Stimulated activated CD4-positive, alpha-beta T cell treated with anti-CD3 and anti-CD28 coated beads, TNF-alpha, amount 100 ng/mL, for 24 hours (primary cell): ENCODE results near the gene NAMPT.
"Not testable (repeated sequence)": the region's sequence is repeated elsewhere in the genome, so short reads cannot be mapped to it uniquely, and the experiment has no call there.

Source experiments
- DNase-seq, 3 experiments: peaks; one replicate each; pipeline ENCODE4 v3.0.0-alpha.2; 2020; ENCODE audit warnings: low read depth in 3 of 3

NAMPT gene

DNA sequence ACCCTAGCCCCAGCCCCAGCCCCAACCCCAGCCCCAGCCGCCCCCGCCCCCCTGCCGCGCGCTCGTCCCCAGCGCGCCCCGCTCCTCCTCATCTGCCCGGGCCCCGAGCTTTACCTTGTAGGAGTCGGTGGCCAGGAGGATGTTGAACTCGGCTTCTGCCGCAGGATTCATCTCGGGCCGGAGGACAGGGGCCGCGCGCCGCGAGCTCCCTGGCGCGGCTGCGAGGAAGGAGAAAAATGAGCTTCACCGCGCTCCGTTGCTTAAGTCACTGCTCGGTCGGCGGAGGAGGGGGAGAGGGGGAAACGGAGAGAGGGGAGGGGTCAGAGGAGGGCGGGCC lies at the start of gene NAMPT:
NAMPT (minus strand) TSS at position 270 of the 337 bp plus-strand sequence; CDS start at position 171, 99 bp downstream.
- no peak for DNase-seq

DNA sequence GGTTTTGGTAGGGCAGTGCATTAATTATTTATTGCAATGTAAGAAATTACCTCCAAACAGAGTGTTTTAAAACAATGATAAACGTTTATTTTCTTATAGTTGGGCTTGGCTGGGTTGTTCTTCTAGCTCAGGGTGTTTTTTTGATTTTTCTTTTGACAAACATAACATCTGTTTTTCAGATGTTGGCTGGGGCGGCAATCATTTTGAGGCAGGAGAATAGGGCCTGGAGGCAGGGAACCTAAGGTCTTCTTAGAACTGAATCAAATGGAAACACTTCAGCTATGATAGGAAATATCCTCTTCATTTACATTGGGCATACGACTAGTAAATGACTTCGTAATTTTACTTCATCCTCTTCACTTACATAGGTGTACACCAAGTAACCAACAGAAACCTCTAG lies 47.4 kb upstream of the NAMPT start:
- no peak for DNase-seq

GRCh38 chr7:106331441-106332175 lies 46.8 kb upstream of the NAMPT start:
- no peak for DNase-seq

- no peak for DNase-seq
Observed at GRCh38 chr7:106329971-106330733, 45.4 kb upstream of the NAMPT start.

DNA sequence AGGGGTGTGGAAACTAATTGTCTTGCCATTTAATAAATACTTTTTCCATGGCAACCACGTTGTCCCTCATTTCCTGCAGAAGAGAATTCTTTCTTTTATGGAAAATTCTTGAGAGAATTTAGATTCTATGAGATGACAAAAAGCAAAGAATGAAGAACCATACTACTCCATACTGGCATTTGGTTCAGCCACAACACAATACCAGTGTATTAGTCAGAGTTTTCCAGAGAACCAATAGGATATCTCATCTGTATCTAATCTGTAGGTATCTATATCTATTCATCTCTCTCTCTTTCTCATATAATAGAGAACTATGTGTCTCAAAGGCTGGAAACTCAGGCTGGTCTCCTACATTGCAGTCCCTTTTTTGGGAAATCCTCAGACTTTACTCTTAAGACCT lies 44.6 kb upstream of the NAMPT start:
- no peak for DNase-seq

DNA sequence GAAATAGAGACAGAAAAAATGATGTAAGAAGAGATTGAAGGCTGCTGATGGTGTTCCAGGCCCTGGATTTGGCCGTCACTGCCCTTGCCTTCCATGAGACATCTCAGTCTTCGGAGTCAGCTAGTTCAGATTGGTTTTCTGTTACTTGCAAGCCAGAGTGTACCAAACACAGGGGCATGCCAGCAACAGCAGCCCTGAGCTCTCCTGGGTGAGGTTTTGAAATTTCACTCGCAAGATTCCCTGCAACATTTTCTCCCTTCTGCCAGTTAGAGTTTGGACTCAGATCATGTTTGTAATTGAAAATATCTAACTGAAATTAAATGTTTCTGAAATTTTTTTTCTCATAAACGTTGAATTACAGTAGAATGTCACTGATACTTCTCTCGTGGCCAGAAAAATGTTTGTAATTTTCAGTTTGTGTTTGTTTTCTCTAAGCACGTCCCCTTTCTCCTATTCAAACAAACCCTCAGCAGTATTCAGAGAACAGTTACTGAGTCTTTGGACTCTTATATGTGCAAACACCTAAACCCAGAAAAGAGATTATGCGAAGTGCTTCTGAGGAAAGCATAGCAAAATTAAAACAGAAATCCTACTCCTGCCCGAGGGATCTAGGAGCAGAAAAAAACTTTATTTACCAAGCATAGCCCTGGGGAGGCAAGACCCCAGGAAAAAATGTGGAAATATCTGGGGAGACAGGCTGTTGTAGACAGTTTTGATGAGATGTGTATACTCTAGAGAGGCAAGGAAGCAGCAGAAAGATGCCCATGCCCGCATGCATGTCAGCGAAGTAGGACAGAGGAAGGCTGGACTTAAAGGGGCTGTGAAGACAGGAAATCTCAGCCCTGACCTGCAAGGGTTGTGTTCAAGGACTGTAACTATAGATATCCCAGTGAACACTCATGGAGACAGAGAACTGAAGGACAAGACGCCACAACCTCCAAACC lies 43.0 kb upstream of the NAMPT start:
- DNase-seq: no peak

DNA sequence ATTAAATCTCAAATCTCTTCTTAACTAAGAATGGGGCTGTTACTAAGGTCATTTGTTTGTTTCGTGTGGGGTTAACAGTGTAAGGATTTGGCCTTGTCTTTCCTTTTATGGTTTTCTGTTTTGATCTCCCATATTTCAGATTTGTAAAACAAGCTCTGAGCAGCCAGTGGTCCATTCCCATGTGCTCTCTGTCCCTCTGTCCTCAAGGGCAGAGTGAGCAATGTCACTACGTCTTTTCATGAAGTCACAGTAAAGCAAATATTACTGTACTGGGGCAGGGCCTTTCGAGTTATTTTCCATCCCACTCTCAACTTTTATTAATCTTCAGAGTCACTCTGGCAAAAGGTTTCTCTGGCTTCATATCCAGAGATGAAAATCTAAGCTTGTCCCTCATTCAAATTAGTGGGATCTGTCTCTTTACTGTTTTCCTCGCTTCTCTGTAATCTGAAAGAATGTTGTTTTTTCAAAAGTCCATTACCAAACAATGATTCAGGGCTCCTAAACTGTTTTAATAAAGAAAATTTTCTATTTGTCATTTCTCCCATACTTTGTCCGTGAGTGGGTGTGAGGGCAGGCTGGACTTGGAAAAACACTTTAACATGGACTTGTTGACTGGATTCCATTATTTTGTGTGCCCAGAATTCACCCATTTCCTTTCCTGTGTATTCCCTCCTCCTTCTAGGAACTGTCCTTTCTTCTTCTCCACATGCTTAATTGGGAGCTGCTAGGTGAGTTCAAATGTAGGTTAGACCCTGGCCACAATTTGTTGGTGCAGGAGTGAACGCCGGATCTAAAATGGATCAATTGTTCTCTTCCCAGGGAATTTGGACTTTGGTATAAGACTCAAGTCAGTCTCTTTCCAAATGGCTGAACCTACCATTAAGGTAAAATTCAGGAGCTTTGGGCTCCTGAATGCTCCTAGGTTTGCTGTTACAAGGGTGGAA lies 42.1 kb upstream of the NAMPT start:
- DNase-seq: no peak

- not testable (repeated sequence) for DNase-seq
Observed at GRCh38 chr7:106324509-106324908, 39.7 kb upstream of the NAMPT start.

GRCh38 chr7:106320254-106320770 lies 35.5 kb upstream of the NAMPT start:
- DNase-seq: not testable (repeated sequence)

DNA sequence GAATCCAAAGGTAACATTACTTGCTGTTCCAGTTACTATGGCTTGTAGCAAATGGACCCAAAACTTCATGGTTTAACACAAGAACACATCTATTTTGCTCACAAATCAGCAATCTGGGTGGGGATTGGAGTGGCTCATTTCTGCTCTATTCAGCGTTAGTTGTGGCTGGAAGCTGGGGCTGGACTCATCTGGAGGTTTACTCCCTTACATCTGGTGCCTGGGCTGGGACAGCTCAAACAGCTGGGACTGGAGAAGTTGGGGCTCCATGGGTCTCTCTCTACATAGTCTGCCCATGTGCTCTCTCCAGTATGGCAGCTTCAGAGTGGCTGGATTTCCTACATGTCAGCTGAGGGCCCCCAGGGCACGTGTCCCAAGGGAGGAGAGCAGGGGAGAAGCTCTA lies 33.7 kb upstream of the NAMPT start:
- no peak for DNase-seq

GRCh38 chr7:106317971-106318370 lies 33.2 kb upstream of the NAMPT start:
- DNase-seq: no peak

- no peak for DNase-seq
Observed at GRCh38 chr7:106316947-106317346, 32.2 kb upstream of the NAMPT start.

GRCh38 chr7:106314875-106315274 lies 30.1 kb upstream of the NAMPT start:
- no peak for DNase-seq

DNA sequence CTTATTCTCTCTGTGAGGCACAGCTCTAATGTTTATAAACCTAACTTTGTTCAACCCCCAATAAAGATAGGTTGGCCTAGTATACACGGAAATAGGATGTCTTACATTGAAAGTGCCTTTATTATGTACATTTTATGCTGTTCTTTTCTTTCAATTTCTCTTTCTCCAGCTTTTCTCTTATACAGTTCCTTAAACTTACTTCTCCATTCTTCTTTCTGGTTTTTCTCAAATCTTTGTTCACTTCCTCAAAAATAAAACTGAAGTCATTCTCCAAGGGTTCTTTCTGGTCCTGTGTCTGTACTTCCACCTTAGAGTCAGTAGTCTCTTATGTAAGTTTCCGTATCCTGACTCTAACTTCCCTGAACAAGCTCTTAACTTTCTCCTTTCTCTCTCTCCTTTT lies 29.2 kb upstream of the NAMPT start:
- no peak for DNase-seq

GRCh38 chr7:106313456-106313901 lies 28.7 kb upstream of the NAMPT start:
- DNase-seq: no peak

GRCh38 chr7:106312906-106313305 lies 28.1 kb upstream of the NAMPT start:
- no peak for DNase-seq

GRCh38 chr7:106312099-106312871 lies 27.5 kb upstream of the NAMPT start:
- DNase-seq: no peak

GRCh38 chr7:106309362-106309761 lies 24.6 kb upstream of the NAMPT start:
- DNase-seq: no peak

GRCh38 chr7:106306256-106306655 lies 21.5 kb upstream of the NAMPT start:
- DNase-seq: no peak

DNA sequence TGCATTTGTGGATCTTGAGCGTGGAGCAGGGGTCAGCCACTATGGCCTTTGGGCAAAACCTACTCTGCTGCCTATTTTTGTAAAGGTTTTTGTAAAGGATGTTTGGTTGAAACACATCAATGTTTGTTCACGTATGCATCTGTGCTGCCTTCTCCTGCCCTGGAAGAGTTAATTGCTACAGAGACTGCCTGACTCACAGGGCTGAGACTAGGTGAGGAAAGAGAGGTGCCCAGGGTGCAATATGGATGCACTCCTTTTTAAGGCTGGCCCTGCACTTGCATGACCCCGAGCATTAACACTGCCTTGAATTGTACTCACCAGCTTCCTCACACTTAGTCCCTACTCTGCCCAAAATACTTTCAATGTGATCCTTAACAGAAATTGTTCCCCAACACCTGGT lies 20.9 kb upstream of the NAMPT start:
- no peak for DNase-seq
